ENCODE data around the gene SDK1.
"Not testable (repeated sequence)": the region's sequence is repeated elsewhere in the genome, so short reads cannot be mapped to it uniquely, and the experiment has no call there.

SDK1 gene

GRCh38 chr7:4093483-4093882, 792.4 kb downstream of the SDK1 start:
- no peak overlapping the region for H3K4me3 ChIP-seq (replicated peaks; ENCODE audit: low read depth, low read length)
- no peak for DNase-seq (ENCODE audit: extremely low read depth, low read depth)
- no peak for TF ChIP-seq CTCF (IDR thresholded peaks at IDR 0.05; ENCODE audit: low read depth, low read length, missing control alignments)

DNA sequence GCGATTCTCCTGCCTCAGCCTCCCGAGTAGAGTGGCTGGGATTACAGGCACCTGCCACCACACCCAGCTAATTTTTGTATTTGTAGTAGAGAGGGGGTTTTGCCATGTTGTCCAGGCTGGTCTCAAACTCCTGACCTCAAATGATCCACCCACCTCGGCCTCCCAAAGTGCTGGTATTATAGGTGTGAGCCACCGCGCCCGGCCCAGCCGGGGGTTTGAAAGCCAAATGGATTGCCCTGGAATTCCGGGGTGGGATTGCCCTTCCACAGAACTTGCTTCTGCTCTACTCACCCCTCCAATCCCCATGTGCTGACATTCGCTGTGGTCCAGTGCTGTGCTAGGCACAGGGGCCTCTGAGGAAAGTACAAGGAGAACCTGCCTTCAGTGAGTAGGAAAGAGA, 793.1 kb downstream of the SDK1 start:
- not testable (repeated sequence) for H3K4me3 ChIP-seq (replicated peaks; ENCODE audit: low read depth, low read length); DNase-seq (ENCODE audit: extremely low read depth, low read depth)

DNA sequence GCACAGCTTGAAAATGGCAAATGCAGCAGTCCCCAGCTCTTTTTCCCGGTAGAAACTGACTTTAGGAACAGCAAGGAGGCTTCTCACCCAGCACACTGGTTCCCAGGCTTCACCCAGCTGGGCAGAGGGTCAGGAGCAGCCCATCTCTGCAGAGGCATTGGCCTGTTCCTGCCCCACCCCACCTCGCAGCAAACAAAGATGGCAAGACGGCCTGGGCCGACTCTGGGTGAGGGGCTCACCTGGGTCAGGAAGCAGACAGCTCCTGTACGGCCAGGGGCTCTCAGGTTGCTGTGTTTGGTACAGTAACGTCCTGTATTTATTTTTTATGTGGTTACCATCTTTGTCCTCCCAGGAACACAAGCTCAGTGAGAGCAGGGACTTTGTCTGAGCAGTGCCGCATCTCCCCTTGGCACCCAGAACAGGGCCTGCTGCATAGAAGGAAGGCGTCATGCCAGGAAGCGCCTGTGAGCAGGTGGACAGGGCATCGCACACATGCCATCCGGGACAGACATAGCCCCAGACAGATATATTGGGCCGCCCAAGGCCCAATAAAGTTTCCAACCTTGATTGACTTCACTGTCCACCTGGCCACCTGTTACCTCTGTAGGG, 796.1 kb downstream of the SDK1 start:
- no peak for TF ChIP-seq CTCF (IDR thresholded peaks at IDR 0.05; ENCODE audit: low read depth, low read length, missing control alignments)
- DNase-seq (ENCODE audit: extremely low read depth, low read depth), result no peak
- H3K4me3 ChIP-seq (replicated peaks; ENCODE audit: low read depth, low read length), result no peak overlapping the region

GRCh38 chr7:4098169-4098568, 797.1 kb downstream of the SDK1 start:
- H3K4me3 ChIP-seq (replicated peaks; ENCODE audit: low read depth, low read length), result no peak overlapping the region
- DNase-seq (ENCODE audit: extremely low read depth, low read depth), result no peak
- TF ChIP-seq CTCF (IDR thresholded peaks at IDR 0.05; ENCODE audit: low read depth, low read length, missing control alignments), result no peak

GRCh38 chr7:4099651-4100050, 798.6 kb downstream of the SDK1 start:
- no peak for TF ChIP-seq CTCF (IDR thresholded peaks at IDR 0.05; ENCODE audit: low read depth, low read length, missing control alignments)
- H3K4me3 ChIP-seq (replicated peaks; ENCODE audit: low read depth, low read length), result no peak overlapping the region
- DNase-seq (ENCODE audit: extremely low read depth, low read depth), result no peak

GRCh38 chr7:4100148-4100547, 799.1 kb downstream of the SDK1 start:
- no peak for TF ChIP-seq CTCF (IDR thresholded peaks at IDR 0.05; ENCODE audit: low read depth, low read length, missing control alignments)
- H3K4me3 ChIP-seq (replicated peaks; ENCODE audit: low read depth, low read length), result no peak overlapping the region
- DNase-seq (ENCODE audit: extremely low read depth, low read depth), result no peak

- DNase-seq (ENCODE audit: extremely low read depth, low read depth), result no peak
- H3K4me3 ChIP-seq (replicated peaks; ENCODE audit: low read depth, low read length), result no peak overlapping the region
- TF ChIP-seq CTCF (IDR thresholded peaks at IDR 0.05; ENCODE audit: low read depth, low read length, missing control alignments), result no peak
These were observed 799.6 kb downstream of the SDK1 start for GRCh38 chr7:4100691-4101090.
